GM19035 (cell line): ENCODE results near the gene TERB1.
A peak's percentile ranks its signal among the peaks of the same experiment; 100 is the strongest.
"Not testable (repeated sequence)": the region's sequence is repeated elsewhere in the genome, so short reads cannot be mapped to it uniquely, and the experiment has no call there.

Experiments
- ATAC-seq: cut with Tn5 transposase; IDR thresholded peaks from one replicate; pipeline ENCODE4 v1.9.1; 2021; ENCODE audit not compliant: unreplicated experiment

TERB1 gene

DNA sequence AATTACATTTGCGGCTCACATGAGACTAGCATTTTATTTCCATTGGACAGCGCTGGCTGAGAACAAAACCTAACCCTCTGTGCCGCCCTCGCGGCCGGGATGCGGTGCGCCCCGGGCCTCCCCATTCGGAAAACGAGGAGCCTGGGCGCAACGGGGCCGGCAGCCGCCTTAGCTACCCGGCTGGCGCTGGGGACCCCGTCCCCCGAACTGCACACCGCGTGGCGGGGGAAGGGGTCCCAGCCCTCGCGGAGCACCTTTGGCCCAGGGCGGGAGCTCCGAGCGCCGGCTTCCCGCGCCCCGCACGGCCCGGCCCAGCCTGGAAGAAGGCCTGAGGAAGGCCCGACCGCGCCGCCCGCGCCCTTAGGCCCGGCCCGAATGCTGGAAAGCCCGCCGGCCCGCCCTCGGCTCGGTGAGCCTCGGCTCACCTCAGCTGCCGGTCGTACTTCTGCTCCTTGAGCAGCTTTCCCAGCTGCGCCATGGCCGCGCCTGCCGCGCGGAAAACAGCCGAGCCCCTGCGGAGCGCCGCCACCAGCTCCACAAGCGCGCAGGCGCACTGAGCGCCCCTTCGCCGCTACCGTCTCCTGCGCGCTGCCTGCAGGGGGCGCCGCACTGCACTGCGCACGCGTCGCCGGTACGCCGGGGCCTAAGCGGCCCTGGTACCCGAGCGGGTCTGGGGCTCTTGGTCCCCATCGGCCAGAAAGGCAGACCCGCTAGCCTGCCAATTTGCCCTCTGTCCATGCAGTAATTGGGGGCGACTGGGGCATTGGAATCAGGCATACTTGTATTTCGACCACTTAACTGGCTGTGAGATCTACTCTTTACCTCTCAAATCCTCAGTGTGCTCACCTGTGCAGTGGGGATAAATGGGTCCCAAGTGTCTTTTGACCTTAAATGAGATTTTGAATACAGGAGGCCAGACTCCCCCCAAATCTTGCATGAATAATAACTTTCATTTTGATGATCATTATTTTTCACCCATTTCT is 29.3 kb upstream of the TERB1 start, which contains the start of gene NAE1:
Gene NAE1 (minus strand): TSS at position 555 of the 983 bp plus-strand sequence. CDS start 77 bp downstream, at position 478.
- peak; percentile 87 for ATAC-seq

- ATAC-seq: no peak
Measured at GRCh38 chr16:66824006-66824405, 22.6 kb upstream of the TERB1 start.

GRCh38 chr16:66814734-66815133 is 13.3 kb upstream of the TERB1 start:
- ATAC-seq: no peak

DNA sequence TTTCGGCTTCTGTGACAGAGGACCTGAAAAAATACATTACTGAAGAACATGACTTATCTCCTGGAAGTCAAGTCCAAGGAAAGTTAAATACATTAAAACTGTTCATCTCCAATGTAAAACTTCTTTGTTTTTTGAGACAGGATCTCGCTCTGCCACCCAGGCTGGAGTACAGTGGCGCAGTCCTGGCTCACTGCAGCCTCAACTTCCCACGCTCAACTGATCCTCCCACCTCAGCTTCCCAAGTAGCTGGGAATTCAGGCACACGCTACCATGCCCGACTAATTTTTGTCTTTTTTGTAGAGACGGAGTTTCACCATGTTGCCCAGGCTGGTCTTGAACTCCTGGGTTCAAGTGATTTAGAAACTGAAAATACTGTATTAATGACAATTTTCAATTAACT is 9.7 kb upstream of the TERB1 start:
- ATAC-seq: no peak

GRCh38 chr16:66810391-66810790 is 9.0 kb upstream of the TERB1 start:
- no peak for ATAC-seq

- no peak for ATAC-seq
Measured at GRCh38 chr16:66809765-66810164, 8.4 kb upstream of the TERB1 start.

DNA sequence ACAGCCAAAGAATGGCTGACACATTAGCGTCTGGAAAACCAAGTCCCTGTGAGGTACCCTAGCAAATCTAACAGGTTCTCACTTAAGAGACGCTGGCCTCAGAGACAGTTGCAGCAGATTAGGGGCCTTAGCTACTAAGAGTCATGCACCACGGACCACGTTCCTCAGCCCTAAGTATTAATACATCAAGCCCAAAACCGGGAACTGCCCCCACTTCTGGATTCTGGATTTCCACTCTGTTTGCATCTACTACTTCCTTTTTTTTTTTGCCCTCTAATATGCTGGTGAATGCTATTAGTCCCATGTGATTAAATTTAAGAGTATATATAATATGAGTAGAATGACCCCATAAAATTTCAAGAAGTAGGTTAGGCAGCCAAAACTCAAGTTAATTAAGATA is 775 bp upstream of the TERB1 start:
- ATAC-seq: no peak

DNA sequence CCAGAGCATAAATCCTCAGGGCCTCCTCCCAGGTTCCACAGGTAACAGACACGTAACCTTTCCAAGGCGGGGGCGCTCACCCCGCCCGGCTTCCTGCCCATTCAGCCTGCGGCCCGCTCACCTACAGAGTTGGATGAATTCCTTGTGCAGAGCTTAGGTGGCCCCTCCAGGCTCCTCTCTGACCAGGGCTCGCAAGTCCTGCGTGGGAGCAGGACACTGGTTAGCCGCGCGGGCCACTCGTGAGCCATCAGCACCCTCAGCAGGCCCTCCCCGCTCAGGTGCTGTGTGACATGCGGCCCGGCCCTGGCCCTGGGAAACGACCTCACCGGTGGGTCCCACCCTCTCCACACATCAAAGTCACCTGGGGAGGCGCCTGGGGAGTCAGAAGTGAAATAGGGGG is 528 bp downstream of the TERB1 start:
- no peak for ATAC-seq

- no peak for ATAC-seq
Measured at GRCh38 chr16:66798161-66798560, 3.2 kb downstream of the TERB1 start.

DNA sequence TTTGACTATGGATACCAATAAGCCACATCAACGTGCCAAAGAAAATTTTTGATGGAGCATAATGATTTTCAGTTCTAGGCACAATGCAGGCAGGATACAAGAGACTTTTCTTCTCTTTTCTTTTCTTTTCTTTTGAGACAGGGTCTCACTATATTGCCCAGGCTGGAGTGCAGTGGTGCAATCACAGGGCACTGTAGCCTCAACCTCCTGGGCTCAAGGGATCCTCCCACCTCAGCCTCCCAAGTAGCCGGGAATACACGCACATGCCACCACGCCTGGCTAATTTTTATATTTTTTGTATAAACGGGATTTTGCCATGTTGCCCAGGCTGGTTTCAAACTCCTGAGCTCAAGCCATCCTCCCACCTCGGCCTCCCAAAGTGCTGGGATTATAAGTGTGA is 7.4 kb downstream of the TERB1 start:
- not testable (repeated sequence) for ATAC-seq

DNA sequence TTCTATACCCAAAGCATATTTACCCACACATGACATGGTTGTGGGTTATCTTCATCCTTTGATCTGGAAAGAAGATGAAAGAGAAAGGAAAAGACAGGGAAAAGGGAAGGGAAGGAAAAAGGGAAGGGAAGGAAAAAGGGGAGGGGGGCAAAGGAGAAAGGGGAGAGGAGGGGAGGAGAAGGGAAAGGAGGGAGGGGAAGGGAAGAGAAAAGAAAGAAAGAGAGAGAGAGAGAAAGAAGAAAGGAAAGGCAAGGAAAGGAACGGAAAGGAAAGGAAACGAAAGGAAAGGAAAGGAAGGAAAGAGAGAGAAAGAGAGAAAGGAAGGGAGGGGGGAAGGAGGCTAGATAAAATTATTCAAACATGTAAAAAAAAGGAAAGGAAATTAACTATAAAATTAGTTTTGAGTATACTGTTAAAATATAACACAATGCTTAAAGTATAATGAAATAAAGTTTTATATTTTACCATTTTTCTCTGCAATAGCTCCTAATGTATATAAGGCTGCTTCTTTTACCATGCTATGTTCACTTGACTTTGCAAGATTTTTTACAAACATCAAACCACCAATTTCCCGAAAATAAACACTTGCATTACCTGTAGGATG is 11.2 kb downstream of the TERB1 start:
- no peak for ATAC-seq

DNA sequence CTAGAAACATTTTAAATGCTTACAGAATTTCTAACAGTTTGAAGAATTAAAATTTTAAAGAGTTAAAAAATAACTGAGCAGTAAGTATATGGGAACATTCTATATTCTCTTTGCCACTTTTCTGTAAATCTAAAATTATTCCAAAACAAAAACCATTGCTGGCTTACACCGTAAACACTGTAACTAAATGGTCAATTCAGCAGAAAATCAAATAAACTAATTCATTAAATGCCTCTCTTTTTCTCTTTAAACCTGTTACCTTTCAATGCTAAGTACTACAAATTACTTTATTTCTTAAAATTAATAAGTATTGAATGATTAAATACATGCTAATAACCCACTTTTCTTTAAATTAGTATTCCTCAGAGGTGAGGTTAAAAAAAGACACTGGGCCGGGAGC is 14.0 kb downstream of the TERB1 start:
- ATAC-seq: no peak

DNA sequence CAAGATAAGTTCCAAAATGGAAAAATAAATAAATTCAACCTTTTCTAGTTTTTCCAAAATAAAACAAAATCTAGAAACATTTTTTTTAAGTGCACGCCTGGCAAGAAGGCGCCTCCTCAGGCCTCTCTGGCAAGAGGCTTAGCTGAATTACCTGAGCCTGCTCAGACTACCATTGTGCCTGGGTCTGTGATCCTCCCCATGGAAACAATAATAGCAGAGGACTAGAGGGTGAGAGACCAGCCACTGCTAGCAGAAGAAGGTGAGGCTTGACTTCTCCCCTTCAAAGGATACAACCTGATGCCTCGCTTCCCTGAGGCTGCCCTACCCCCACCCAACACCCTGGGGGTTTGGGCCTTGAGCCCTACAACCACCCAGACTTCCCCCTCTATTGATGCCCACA is 14.8 kb downstream of the TERB1 start:
- no peak for ATAC-seq

GRCh38 chr16:66776457-66776856 is 24.9 kb downstream of the TERB1 start:
- no peak for ATAC-seq

DNA sequence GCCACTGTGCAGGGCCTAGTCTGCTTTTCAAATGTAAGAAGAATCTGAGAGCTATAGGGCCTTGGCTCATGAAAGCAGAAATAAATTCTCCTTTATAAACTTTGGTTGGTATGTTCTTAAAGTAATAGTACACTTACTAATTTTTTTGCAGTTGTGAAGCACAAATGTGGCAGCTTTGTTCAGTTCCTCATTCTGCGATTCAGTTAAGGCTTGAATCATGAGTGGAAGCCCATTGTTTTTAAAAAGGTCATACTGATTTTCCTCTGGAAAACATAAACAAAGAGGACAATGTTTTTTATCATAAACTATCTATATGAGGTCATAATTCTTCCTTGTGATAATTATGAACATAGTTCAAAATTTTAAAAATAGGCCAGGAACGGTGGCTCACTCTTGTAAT is 26.4 kb downstream of the TERB1 start:
- ATAC-seq: no peak

GRCh38 chr16:66758086-66758485 is 43.3 kb downstream of the TERB1 start:
- no peak for ATAC-seq

GRCh38 chr16:66754819-66755218 is 46.6 kb downstream of the TERB1 start:
- no peak for ATAC-seq

DNA sequence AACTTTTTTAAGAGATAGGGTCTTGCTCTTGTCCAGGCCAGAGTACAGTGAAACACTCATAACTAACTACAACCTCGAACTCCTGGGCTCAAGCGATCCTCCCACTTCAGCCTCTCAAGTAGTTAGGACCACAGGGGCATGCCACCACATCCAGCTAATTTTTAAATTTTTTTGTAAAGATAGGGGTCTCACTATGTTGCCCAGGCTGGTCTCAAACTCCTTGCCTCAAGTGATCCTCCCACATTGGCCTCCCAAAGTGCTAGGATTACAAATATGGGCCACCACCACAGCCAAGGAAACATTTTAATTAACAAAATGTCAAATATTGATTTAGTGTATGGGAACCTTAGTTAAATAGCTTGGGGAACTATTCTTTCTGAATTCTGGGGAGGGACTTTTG is 47.2 kb downstream of the TERB1 start:
- no peak for ATAC-seq

DNA sequence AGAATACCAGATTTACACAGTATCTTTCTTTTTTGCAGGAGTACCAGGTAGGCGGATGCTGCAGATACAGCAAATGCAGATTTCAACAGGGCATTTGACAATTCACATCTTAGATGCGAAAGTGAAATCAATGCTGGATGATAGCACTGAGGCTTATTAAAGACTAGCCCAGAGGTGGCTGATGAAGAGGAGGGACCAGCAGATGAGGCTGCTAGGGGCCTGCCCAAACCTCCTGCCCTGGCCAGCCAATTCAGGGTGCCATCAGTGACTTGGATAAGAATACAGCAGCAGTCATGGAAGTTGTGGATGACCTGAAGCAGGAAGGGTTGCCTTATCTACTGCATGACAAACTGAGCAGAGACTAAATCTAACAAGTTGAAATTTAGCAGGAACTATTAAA is 48.4 kb downstream of the TERB1 start:
- no peak for ATAC-seq

DNA sequence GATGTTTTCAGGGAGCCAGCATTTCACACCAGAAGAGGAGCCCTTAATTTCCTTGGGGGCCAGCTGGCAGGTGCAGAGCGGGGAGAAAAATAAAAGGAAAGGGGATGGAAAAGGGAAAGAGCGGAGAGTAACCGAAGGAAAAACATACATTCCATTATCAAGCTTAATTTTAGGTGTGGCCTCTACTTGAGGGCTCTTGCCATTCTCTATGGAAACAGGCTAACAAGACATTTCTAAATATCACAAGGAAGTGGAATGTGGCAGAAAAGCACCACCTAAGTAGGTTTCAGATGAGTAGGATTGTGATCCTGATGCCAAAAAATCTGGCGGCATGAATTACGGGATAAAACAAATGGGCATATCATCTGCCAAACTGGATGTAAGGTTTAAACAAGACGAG is 49.0 kb downstream of the TERB1 start:
- ATAC-seq: no peak

DNA sequence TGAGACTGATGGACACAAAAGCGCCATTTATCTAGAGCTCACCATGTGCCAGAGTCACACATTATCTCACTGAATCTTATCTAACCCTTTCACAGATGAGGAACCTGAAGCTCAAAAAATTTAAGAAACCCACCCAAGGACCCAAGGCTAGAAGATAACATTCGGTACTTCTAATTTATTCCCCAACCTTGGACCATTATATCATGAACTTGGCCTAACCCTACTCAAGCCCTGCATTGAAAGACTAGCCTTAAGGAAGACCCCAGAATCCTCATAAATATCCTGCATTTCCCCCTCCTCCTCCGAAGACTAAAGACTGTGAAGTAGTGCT is 49.4 kb downstream of the TERB1 start:
- ATAC-seq: no peak

- peak; percentile 84 for ATAC-seq
Measured at GRCh38 chr16:66751303-66751991, 49.9 kb downstream of the TERB1 start, which contains the start of gene DYNC1LI2. Gene DYNC1LI2 (minus strand): TSS chr16:66751609. CDS start chr16:66751591, 18 bp downstream.
